Left renal cortex interstitium (tissue), 4 donors: ENCODE results near the gene CPNE5. TPM values are rescaled to one million over a fixed set of nuclear protein-coding genes. Genes with fewer than 3 reads are reported as not detected.

Source experiments
- DNase-seq, 4 donors: peaks; one replicate each; pipeline ENCODE4 v3.0.0-alpha.2; 2013; ENCODE audit warnings: low read depth in 4 of 4, low spot score in 2 of 4, missing footprints in 1 of 4
- polyA plus RNA-seq, 4 donors: library from polyadenylated mRNA; unstranded; fragments of 120-200 nt; gene quantifications; one replicate each; pipeline ENCODE4 v1.2.1, GENCODE V29; 2013; ENCODE audit not compliant: insufficient read length in 4 of 4

CPNE5 gene
- polyA plus RNA-seq, 4 donors, result 12.2 to 16.6 (median 13.8) TPM

GRCh38 chr6:36769183-36769675 is 70.0 kb downstream of the CPNE5 start:
- no peak for DNase-seq

GRCh38 chr6:36766399-36766945 is 72.8 kb downstream of the CPNE5 start:
- no peak for DNase-seq

GRCh38 chr6:36765594-36766398 is 73.4 kb downstream of the CPNE5 start:
- DNase-seq, result peak in 2 of 4 donors; percentile 73 to 79

- no peak for DNase-seq
Observed at GRCh38 chr6:36765190-36765589, 74.1 kb downstream of the CPNE5 start.

- no peak for DNase-seq
Observed at GRCh38 chr6:36762123-36762522, 77.1 kb downstream of the CPNE5 start.

- no peak for DNase-seq
Observed at GRCh38 chr6:36760685-36761435, 78.4 kb downstream of the CPNE5 start.

GRCh38 chr6:36759148-36759759 is 80.0 kb downstream of the CPNE5 start:
- DNase-seq, result peak in 1 of 4 donors; percentile 57

GRCh38 chr6:36758516-36759147 is 80.6 kb downstream of the CPNE5 start:
- DNase-seq, result no peak

GRCh38 chr6:36757943-36758508 is 81.2 kb downstream of the CPNE5 start:
- DNase-seq, result no peak

GRCh38 chr6:36757206-36757605 is 82.0 kb downstream of the CPNE5 start:
- no peak for DNase-seq

- DNase-seq, result no peak
Observed at GRCh38 chr6:36756786-36757185, 82.5 kb downstream of the CPNE5 start.

- DNase-seq, result no peak
Observed at GRCh38 chr6:36755435-36756348, 83.6 kb downstream of the CPNE5 start.

GRCh38 chr6:36754582-36755434 is 84.4 kb downstream of the CPNE5 start:
- no peak for DNase-seq

- DNase-seq, result no peak
Observed at GRCh38 chr6:36753671-36754405, 85.4 kb downstream of the CPNE5 start.

- DNase-seq, result no peak
Observed at GRCh38 chr6:36752886-36753506, 86.2 kb downstream of the CPNE5 start.

- DNase-seq, result no peak
Observed at GRCh38 chr6:36752187-36752885, 86.9 kb downstream of the CPNE5 start.

- no peak for DNase-seq
Observed at GRCh38 chr6:36751833-36752186, 87.4 kb downstream of the CPNE5 start.
